Uterus (tissue), 2 donors: ENCODE data around the gene ANKLE1.

Experiments used
- POLR2A ChIP-seq, 2 donors: fragments of 450-650 bp; IDR thresholded peaks; one replicate each; pipeline ENCODE4 v1.6.1; 2016; ENCODE audit warnings: antibody characterized with exemption in 2 of 2, mild to moderate bottlenecking in 1 of 2, moderate library complexity in 1 of 2
- TF ChIP-seq, protein P1 (sequence below), 4 experiments: fragments of 200-600 bp in 2 of 4; fragments of 450-650 bp in 2 of 4; sonication (generic) in 2 of 4; IDR thresholded peaks; one replicate each; pipeline ENCODE4 v1.5.1; 2016 to 2019; ENCODE audit warnings: antibody characterized with exemption in 4 of 4, mild to moderate bottlenecking in 2 of 4, moderate library complexity in 1 of 4

DNA sequence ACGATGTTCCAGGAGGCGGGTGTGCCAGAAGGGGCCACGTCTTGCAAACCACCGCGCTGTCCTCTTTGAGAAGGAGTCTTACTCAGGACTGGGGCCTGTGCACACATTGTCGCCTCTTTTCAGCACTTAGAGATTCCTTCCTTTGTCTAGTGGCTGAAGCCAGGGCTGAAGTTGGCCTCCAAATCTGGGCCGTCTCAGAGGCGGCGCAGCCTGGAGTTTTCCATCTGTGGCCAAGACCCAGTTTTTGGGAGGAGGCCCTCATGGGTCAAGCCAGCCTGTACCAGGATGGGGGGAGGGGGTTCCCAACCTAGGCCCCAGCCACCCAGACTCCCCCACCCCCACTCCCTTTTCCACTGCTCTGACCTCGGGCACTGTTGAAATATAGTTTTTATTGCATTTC lies 41.2 kb downstream of the ANKLE1 start:
- TF ChIP-seq, protein P1, sequence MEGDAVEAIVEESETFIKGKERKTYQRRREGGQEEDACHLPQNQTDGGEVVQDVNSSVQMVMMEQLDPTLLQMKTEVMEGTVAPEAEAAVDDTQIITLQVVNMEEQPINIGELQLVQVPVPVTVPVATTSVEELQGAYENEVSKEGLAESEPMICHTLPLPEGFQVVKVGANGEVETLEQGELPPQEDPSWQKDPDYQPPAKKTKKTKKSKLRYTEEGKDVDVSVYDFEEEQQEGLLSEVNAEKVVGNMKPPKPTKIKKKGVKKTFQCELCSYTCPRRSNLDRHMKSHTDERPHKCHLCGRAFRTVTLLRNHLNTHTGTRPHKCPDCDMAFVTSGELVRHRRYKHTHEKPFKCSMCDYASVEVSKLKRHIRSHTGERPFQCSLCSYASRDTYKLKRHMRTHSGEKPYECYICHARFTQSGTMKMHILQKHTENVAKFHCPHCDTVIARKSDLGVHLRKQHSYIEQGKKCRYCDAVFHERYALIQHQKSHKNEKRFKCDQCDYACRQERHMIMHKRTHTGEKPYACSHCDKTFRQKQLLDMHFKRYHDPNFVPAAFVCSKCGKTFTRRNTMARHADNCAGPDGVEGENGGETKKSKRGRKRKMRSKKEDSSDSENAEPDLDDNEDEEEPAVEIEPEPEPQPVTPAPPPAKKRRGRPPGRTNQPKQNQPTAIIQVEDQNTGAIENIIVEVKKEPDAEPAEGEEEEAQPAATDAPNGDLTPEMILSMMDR (IDR thresholded peaks at IDR 0.05): no peak
- TF ChIP-seq POLR2A (IDR thresholded peaks at IDR 0.05): no peak
